DMS153 treated with DMSO at 0.1 percent for 48 hours (cell line): Measurements from ENCODE around the gene ARHGAP15.
A peak's percentile ranks its signal among the peaks of the same experiment; 100 is the strongest.

Experiments used
- DNase-seq: peaks from one replicate; lab custom pipeline; 2025; ENCODE audit not compliant: unreplicated experiment; lab: John Stamatoyannopoulos, UW

Gene ARHGAP15

DNA sequence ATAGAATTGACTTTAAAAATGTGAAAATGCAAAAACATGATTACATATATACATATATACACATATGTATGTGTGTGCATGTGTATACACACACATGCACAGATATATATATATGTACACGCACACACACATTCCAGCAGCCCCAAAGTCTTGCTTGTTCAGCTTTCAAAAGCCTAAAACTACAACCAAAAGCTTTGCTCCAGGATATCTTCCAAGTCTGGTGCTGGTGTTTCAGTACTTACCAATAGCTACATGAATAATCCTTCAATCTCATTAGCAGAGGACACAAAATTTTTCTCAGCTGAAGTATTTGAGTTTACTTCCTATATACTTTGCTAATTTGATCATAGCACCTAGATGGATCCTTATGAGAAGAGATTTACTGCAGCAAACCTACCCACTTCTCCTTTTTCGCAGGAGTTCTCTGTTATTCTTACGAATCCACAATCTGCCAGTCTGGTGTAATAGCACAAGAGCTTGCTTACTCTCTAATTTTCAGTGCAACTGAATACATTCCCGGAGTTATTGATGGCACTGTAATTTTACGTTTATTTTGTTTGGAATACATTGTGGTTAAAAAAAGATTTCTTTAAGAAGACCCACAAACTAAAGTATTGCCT lies 553.3 kb downstream of the ARHGAP15 start:
- no peak for DNase-seq

DNA sequence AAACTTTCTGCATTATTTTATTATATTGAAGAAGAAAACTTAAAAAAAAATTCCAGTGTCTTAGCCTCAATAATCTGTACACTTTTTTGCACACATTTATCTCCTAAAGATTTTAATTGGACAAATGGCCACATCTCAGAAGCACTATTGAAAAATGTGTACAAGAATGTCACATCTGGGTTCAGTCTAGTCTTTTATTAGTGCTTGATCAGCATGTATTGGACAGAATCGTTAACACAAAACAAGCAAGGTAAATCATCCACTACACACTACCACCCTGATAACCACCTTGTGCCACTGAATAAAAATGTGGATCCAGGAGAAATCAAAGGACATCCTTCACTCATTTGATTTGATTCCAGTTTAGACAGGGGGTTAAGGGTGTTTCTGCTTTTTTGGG lies 554.8 kb downstream of the ARHGAP15 start:
- DNase-seq = no peak

DNA sequence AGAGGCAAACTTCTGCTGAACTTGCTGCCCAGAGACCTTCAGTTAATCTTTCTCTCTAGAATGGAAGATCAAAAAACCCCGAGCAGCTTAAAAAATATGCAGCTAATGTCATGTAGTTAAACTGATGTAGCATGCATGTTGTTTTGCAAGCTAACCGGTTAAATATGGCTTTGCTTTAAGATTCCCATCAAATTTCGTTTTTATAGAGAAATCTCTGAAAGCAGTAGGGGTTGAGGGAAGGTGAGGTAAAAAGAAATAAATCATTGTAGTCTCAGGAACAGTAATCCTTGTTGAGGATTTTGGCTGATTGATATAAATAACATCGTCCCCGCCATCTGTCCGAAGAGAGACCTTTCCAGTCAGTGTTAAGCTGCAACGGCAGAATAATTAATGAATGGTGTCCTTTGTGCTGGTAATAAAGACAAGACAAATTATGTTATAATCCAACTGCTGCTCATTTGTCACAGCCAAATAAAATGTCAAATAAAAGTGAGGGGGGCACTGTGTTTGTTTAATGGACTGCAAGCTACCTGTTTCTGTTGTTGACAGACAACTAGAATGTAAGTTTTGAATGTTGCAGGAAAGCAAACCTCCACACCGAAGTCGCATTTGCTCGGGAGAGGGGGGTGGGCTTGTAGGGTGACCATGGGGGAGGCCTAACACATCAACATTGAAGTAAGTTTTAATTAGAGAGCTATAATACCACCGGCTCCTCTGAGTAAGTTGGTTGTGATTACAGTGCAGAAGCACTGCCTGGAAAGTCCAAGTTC lies 555.5 kb downstream of the ARHGAP15 start:
- DNase-seq = no peak

DNA sequence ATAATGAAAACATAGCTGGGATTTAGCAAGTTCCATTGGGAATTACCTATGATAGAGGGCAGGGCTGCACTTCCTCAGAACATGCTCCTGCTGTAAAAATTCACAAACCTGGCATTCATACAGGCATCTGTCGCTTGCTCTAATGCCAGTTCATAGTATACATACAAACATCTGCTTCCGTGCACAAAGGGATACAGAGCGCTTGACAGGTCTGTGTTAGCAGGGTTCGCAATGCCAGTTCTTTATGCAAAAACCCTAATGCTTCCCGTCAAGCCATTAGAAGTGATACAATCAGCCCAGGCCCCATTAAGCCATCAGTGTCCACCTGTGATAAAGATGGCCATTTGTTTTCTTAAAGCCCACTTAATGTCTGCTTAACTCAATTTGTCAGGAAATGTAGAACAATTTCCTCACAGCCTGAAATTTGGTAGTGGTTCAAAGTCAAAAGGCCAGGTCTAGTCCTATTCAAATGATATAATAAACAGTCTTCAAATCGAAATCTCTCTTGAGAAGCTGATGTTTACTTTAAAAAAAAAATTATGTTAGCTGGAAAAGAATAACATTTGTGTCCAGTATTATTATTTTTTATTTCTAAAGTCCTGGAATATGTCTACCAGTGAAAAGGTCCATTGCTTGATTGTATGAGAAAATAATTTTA lies 556.3 kb downstream of the ARHGAP15 start:
- peak; percentile 64 for DNase-seq

DNA sequence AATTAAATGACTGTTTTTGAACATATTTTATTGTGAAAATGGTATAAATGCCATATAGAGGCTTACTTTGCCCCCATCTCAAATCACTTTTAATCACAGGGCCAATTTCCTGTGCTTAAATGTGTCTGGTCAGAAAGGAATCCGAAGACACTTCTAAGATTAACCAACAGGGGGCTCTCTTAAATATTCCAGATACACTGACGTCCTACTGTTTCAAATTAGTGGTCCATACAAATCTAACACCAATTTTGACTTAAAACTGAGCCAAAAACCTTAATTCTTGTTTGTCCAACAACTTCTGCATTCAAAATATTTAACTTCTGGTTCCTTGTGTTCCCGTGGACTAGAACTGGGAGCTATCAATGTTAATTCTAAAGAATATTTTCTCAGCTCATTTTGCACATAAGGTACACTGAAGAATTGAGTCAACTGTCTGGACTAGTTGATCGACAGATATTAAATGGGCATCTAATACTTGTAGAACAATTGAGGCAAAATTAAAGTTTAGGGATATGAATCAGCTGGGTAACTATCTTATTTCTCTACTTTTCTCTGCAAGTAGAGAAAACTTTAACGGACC lies 557.5 kb downstream of the ARHGAP15 start:
- DNase-seq = peak; percentile 33

DNA sequence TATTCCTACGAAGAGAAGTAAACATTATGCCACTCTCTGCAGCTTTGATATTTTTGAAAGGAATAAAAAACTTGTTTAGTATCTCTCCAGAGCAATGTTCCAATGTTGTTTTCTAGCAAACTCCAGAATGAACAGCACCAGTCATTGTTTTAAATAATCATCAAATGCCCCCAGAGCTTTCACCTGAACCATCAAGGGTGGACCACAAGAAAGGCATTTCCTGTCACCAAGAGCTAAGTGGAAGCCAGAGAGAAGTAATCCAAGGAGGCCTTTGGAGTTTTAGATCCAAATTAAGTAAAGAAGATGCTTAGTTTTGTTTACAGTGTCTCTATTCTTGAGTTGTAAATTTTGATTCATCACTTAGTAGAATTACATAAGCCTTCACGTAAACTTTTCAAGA lies 559.0 kb downstream of the ARHGAP15 start:
- no peak for DNase-seq

DNA sequence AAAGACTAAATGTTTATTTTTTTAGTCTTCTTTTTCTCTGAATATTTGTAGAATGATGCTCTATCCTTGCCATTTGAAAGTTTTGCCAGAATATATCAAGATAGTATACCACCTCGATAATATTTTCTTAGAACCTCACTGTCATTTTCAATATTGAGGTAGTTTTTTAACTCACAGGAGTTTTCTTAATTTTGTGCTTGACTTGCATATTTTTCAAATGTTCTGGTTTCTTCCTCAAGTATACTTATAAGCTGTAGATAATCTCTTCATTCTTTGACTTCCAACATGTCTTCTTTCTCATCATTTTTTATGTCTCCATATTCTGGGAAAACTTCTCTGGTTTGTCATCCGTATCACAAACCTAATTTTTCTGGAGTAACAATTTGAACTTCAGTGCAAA lies 559.6 kb downstream of the ARHGAP15 start:
- DNase-seq = no peak

DNA sequence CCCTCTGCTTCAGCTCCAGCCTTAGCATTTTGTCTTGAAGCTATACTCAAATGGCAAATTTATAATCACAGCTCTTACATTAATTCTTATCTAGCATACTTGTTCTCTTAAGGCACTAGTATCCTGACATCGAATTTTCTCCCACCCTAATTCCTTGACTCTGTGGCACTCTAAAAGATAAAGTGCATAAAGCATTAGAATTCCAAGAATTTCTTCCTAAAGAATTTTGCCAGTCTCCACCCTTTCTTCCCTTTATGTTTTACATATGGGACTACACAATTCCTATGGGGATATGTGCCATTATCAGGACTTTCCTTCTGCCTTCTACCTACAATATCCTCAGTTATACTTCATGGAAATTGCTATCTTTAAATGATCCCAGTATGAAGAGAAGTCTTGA lies 560.3 kb downstream of the ARHGAP15 start:
- DNase-seq = no peak

DNA sequence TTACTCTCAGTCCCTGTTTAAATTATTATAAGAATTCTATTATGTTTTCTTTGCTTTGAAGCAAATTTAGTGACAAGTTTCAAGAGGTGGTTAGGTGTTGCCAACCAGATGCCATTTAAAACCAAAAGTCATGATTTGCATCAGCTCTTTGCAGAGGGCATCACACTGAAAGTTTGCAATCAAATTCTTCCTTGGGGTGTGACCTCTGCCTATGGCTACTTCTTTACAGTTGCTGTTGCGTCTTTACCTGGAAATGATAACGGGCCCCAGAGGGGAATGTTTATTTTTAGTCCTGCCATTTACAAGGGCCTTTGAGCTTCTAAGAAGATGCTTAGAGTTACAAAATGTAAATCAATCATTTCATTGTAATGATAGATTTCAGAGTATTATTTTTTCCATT lies 561.0 kb downstream of the ARHGAP15 start:
- no peak for DNase-seq

DNA sequence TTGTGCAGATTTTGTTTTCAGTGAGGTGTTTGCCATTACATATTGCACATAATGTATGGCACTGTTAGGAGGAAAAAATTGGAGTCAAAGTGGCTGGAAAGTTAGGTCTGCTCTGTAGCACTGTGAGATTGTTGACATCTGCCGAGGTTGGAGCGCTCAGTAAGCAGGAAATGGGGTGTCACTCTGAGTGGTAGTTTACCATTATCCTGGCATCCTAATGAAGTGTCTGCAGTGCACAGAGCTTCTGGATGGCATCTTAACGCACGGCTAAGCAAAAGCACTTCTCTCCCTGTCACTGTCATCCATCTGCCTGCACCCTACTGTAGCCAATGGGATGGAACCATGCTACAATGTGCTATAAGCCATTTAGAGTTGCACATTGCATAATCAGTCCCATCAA lies 561.9 kb downstream of the ARHGAP15 start:
- no peak for DNase-seq

DNA sequence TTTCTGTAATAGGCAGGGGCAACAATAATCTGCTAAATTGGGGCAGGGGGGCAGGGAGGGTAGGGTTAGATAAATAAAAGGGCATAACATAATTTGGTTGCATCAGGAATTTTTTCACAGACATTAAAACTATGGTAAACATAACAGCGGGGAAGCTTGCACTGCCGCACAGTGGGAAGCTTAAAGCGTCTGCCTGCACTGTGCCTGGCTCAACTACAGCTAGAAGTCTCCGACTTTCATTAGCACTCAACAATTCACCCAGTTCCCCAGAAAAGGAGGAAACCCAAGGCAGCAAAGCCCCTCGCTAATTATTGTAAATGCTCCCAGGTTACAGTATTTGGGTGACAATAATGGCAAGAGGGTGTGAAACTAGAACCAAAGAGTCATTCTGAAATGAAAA lies 562.9 kb downstream of the ARHGAP15 start:
- DNase-seq = no peak

DNA sequence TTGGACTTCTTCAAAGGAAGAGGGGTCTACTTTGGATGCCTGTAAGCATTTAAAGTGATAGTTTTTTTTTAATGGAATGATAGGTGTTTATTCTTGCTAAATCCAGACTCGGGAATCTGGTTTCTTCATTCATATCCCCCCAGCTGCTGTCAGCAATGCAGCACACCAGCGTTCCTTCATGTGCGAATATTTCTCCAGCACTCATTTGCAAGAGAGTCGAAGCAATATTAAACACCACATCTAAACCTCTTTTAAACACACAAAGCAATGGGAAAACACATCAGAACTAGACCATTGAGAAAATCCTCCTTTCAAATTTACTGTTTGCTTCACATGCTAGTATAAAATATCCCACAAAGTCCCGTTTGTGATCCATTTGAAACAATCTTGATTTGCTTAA lies 563.7 kb downstream of the ARHGAP15 start:
- DNase-seq = no peak

DNA sequence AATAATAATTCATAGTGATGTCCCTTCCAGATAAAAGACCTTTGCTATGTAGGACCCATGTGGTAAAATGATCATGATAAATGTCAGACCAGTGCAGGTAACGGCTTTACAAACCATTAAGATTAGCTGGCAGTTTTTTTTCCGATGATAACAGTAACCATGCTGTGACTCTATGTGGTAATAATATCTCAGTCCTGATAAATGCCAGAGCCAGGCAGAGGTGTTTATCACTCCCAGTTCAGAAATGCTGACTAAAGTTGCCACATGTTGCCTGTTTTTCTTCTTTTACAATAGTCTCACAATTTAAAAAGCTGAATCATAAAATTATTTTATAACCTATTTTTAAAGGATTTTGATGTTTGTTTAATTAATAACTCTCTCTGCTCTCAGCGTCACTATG lies 565.1 kb downstream of the ARHGAP15 start:
- DNase-seq = no peak

DNA sequence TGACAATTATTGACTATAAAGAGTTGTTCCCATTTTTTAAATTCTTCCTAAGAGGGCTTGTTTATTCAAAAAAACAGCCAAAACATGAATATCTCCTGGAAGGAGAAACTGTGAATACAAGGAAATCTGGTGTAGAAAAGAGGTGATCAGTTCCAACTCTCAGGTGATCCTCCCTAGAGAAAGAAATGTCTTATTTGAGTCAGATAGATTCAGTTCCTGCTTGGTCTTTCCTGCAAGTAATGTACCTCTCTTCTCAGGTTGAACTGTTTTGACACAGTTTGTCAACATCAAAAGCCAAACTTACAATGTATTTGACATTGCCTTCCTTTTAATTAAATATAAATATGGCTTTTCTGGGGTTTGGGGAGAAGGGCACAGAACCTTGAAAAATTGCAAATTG lies 567.4 kb downstream of the ARHGAP15 start:
- no peak for DNase-seq

DNA sequence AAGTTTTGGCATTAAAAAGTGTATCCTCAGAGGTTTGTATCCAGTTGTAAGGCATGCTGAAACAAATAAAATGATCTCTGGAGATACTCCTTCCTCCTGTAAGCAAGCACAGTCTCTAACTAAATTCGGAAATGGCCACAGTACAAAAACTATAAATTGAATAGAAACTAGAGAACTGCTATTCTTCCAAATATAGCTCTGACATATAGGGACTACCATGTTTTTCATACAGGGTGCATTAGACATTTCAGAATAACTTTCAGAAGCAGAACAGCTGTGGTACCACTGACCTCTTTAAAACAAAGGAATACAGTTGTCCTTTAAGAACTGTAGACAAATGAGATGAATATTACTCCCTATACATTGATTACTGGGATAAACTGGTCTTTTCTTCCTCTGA lies 568.5 kb downstream of the ARHGAP15 start:
- no peak for DNase-seq

DNA sequence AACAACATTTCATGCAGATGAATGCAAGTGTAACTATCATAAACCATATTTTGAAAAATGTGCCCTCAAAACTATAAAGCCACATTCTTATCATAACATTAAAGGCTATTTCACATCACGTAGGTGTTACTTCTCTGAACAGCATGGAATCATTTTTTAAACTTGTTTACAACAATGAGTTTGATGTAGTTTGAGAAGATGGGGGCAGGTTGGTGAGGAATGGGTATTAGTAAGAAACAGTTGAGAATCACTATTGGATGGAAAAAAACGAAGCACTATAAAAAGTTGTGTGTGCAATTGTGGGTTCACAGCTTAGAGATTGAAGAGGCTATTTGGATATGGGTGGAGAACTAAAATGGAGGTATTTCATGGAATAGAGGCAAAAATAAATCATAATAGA lies 569.1 kb downstream of the ARHGAP15 start:
- DNase-seq = no peak

DNA sequence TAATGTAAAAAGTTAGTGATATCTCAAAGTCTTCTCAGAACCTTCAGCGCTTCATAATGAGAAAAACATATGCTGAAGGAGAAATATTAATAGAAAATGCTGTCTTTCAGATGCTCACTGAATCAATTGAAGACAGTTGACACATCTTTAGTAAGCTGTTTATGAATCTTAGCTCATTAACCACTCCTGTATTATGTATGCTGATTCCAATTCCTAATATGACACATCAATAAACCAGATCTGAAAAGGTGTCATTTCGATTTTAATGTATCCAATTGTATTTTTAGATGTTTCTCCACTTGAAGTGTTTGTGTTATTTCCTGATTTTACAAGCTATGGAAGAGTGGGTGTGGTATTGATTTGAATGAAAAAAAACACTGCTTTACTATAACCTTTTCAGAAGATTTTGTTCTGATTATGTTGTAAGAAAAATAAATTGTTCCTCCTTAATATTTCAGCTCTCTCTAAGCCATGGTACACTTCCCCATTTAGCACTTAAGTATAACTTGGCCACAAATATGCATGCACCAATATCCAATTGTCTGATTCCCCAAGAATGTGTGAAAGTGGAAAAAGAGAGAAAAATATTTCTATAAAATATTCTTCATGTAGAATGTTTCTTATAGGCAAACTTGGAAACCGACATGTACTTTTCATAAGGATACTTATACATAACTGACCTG lies 569.8 kb downstream of the ARHGAP15 start:
- DNase-seq = no peak

DNA sequence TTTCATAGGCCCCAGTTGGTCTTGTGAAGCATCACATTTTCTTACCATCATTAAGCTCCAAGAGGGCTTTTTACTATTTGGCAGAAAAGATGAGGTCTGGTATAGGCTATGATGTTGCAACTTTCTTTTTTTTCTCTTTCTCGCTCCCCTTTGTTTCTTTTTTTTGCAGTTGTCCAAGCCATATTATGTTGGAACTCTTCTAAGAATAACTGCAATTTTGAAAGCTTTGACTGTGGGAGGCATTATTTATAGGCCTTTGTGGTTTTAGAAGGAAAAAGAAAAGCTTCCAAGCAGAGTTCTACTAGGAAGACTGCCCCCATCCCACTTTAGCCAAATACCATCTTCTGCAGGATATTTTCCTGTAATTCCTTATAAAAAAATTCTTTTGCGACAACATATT lies 571.6 kb downstream of the ARHGAP15 start:
- no peak for DNase-seq

DNA sequence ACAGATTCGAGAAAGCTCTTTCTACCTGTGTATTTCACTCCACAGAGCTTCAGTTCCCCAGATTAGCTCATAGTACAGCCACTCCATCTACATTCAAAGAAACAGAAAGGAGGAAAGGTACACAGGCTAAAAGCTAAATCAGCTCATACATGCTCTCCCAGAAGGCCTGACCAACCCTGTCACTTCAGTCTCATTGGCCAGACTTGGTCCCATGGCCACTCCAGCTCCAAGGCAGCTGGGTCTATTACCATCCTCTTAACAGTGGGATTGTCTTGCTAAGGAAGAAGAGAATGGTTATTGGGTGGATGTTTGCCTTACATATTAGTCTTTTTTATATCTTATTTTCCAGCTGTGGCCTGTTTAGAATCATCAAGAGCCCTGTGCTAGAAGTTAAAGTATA lies 572.6 kb downstream of the ARHGAP15 start:
- DNase-seq = no peak

DNA sequence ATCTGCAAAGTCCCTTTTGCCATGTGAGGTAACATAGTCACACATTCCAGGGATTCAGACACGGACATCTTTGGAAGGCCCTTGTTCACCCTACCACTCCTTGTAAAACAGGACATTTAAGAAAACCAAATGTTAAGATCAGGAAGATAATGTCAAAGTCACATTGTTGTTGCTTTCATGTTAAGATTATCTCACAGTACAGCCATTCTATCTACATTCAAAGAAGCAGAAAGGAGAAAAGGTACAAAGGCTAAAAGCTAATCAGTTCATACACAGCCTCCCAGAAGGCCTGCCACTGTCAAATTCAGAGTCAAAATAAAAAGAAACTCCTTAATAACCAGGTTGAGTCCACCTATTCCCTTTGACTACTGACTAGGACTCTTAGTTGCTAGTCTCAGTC lies 573.7 kb downstream of the ARHGAP15 start:
- DNase-seq = no peak

DNA sequence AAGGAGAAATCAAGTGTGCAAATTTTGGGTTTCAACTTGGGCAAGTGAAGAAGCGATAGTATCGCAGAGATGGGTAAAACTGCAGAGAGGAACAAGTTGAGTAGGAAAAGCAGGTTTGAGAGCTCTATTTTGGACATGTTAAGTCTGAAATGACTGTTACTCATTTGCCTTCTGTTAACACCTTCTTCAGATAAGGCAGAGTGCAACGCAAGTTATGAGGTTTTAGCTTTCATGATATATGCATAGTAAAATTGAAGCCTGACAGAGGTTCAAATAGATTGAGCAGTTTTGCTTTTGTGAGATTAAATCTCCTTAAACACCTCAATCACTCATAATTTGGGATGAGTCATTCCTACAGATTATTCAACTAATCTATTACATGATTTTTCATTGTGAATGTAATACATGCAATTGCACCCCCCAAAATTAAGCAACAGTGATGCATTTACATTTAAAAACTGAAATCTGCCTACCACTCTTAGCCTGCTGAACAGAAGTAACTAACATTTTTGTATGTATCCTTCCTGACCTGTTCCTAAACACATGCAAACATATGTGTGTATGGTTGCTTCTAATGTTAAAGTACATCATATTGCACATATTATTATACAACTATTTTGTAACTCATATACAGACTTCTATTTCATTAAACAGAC lies 575.4 kb downstream of the ARHGAP15 start:
- no peak for DNase-seq
